SK-N-SH (cell line): ENCODE data around the gene PTPN5.

ENCODE experiments used
- GABPA ChIP-seq: IDR thresholded peaks from 2 replicates; pipeline ENCODE4 v1.4.0; 2012; ENCODE audit warnings: low read depth, mild to moderate bottlenecking
- MXI1 ChIP-seq: IDR thresholded peaks from 2 replicates; pipeline ENCODE4 v1.6.1; 2012; ENCODE audit warnings: mild to moderate bottlenecking, low read depth, low read length, improper control_type of control experiment
- NRF1 ChIP-seq: IDR thresholded peaks from 2 replicates; pipeline ENCODE4 v1.6.1; 2012; ENCODE audit warnings: low read depth, mild to moderate bottlenecking, low read length
- POLR2AphosphoS5 ChIP-seq: IDR thresholded peaks from 2 replicates; pipeline ENCODE4 v1.6.1; 2012; ENCODE audit warnings: low read depth, low read length
- RFX5 ChIP-seq: IDR thresholded peaks from 2 replicates; pipeline ENCODE4 v1.6.1; 2012; ENCODE audit warnings: mild to moderate bottlenecking, improper control_type of control experiment, low read length
- TF ChIP-seq, protein P1 (sequence below): fragments of 200-600 bp; sonication (generic); IDR thresholded peaks from 2 replicates; pipeline ENCODE4 v1.6.1; 2017; ENCODE audit warnings: antibody characterized with exemption, mild to moderate bottlenecking, moderate library complexity
- TF ChIP-seq, protein P2 (sequence below): IDR thresholded peaks from 2 replicates; pipeline ENCODE4 v1.4.0; 2012; ENCODE audit warnings: low read depth, borderline replicate concordance

DNA sequence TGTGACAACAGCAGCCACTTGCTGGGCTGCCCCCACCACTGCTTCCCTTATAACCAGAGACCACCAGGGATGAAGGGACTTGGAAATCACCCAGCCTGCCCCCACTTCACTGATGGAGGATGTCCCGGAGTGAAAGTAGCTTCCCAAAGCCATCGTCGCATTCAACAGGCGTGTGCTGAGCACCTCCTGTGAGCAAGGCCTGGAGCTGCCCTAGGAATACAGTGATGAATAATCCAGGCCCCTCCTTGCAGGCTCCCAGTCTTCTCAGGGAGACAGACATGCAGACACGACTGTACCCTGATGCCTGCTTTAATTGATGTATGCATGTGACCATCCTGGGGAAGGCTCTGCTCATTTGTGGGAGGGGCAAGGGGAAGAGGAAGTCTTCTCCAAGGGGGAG, 22.6 kb downstream of the PTPN5 start:
- TF ChIP-seq POLR2AphosphoS5 (no peak), GABPA (no peak), MXI1 (no peak), NRF1 (no peak), RFX5 (no peak)
- TF ChIP-seq, protein P1, sequence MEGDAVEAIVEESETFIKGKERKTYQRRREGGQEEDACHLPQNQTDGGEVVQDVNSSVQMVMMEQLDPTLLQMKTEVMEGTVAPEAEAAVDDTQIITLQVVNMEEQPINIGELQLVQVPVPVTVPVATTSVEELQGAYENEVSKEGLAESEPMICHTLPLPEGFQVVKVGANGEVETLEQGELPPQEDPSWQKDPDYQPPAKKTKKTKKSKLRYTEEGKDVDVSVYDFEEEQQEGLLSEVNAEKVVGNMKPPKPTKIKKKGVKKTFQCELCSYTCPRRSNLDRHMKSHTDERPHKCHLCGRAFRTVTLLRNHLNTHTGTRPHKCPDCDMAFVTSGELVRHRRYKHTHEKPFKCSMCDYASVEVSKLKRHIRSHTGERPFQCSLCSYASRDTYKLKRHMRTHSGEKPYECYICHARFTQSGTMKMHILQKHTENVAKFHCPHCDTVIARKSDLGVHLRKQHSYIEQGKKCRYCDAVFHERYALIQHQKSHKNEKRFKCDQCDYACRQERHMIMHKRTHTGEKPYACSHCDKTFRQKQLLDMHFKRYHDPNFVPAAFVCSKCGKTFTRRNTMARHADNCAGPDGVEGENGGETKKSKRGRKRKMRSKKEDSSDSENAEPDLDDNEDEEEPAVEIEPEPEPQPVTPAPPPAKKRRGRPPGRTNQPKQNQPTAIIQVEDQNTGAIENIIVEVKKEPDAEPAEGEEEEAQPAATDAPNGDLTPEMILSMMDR, result no peak
- TF ChIP-seq, protein P2, sequence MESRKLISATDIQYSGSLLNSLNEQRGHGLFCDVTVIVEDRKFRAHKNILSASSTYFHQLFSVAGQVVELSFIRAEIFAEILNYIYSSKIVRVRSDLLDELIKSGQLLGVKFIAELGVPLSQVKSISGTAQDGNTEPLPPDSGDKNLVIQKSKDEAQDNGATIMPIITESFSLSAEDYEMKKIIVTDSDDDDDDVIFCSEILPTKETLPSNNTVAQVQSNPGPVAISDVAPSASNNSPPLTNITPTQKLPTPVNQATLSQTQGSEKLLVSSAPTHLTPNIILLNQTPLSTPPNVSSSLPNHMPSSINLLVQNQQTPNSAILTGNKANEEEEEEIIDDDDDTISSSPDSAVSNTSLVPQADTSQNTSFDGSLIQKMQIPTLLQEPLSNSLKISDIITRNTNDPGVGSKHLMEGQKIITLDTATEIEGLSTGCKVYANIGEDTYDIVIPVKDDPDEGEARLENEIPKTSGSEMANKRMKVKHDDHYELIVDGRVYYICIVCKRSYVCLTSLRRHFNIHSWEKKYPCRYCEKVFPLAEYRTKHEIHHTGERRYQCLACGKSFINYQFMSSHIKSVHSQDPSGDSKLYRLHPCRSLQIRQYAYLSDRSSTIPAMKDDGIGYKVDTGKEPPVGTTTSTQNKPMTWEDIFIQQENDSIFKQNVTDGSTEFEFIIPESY, result no peak
